ENCODE results near the gene SLC9A8.

GRCh38 chr20:49856904-49857303, 44.3 kb downstream of the SLC9A8 start:
- TF ChIP-seq CTCF (tag by site-specific recombination; IDR thresholded peaks at IDR 0.05) (no peak), SP2 (tag by site-specific recombination; IDR thresholded peaks at IDR 0.05) (no peak), ZNF112 (tag by site-specific recombination; IDR thresholded peaks at IDR 0.05) (no peak)

All from HEK293 (cell line).